Neutrophil (primary cell): Measurements from ENCODE around the gene UFD1.

Experiments used
- H3K27ac ChIP-seq: fragments of 200-600 bp; sonication (generic); 2 replicates; pipeline ENCODE4 v1.5.1; 2016; ENCODE audit warnings: mild to moderate bottlenecking, moderate library complexity
- H3K27me3 ChIP-seq: fragments of 200-600 bp; sonication (generic); 2 replicates; pipeline ENCODE4 v1.6.0; 2016; ENCODE audit warnings: mild to moderate bottlenecking
- H3K36me3 ChIP-seq: fragments of 200-600 bp; sonication (generic); 2 replicates; pipeline ENCODE4 v1.5.1; 2017
- H3K4me1 ChIP-seq, 2 experiments: fragments of 200-600 bp in 1 of 2; sonication (generic) in 1 of 2; 1 replicate in 1 of 2; 2 replicates in 1 of 2; pipeline versions ENCODE4 v1.5.1 to v1.6.1; 2013 to 2016; ENCODE audit warnings: low read depth in 1 of 2, low read length in 1 of 2, mild to moderate bottlenecking in 1 of 2, moderate library complexity in 1 of 2; ENCODE audit not compliant: control insufficient read depth in 1 of 2, insufficient read depth in 1 of 2
- H3K4me3 ChIP-seq, 2 experiments: fragments of 200-600 bp in 1 of 2; sonication (generic) in 1 of 2; 1 replicate in 1 of 2; 2 replicates in 1 of 2; pipeline ENCODE4 v1.5.1; 2013 to 2016; ENCODE audit warnings: low read depth in 1 of 2, low read length in 1 of 2, mild to moderate bottlenecking in 1 of 2, moderate library complexity in 1 of 2
- H3K9me3 ChIP-seq: fragments of 200-600 bp; sonication (generic); 2 replicates; pipeline ENCODE4 v1.5.1; 2016
- TF ChIP-seq, protein P1 (sequence below): fragments of 200-600 bp; sonication (generic); IDR thresholded peaks from 2 replicates; pipeline ENCODE4 v1.5.1; 2016; ENCODE audit warnings: antibody characterized with exemption

Gene UFD1

DNA sequence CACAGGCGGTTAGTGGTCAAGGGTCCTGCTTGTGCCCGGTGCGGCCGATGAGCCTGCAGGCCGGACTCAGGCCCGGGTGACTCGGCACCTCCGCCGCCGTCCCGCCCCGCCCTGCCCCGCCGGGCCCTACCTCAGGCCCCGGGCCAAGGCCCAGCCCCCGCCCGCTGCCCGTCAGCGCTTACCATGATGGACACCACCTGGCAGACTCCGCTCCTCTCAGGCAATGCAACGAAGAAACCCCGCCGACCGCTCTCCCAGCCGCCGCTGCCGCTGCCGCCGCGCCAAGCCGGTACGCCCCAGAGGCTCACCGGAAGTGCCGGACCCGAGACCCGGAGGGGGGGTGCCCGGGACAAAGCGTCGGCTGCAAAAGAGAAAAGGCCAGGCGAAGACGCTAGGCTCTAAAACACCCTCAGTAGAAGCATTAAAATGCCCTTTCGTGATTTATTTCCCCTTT is at the start of gene UFD1:
UFD1 (minus strand) TSS at position 293 of the 454 bp plus-strand sequence; CDS start at position 185, 108 bp downstream.
- TF ChIP-seq, protein P1, sequence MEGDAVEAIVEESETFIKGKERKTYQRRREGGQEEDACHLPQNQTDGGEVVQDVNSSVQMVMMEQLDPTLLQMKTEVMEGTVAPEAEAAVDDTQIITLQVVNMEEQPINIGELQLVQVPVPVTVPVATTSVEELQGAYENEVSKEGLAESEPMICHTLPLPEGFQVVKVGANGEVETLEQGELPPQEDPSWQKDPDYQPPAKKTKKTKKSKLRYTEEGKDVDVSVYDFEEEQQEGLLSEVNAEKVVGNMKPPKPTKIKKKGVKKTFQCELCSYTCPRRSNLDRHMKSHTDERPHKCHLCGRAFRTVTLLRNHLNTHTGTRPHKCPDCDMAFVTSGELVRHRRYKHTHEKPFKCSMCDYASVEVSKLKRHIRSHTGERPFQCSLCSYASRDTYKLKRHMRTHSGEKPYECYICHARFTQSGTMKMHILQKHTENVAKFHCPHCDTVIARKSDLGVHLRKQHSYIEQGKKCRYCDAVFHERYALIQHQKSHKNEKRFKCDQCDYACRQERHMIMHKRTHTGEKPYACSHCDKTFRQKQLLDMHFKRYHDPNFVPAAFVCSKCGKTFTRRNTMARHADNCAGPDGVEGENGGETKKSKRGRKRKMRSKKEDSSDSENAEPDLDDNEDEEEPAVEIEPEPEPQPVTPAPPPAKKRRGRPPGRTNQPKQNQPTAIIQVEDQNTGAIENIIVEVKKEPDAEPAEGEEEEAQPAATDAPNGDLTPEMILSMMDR, result no peak
- H3K27ac ChIP-seq, result peak within 1 kb of the TSS; percentile 99
- peak within 1 kb of the TSS; percentile 76 to 85 for H3K4me3 ChIP-seq
- no peaks in the 10 kb centered on the region for H3K9me3 ChIP-seq
- peaks cover 27% of the 10 kb centered on the region for H3K36me3 ChIP-seq
- H3K4me1 ChIP-seq, result peaks cover 25 to 27% of the 10 kb centered on the region in 2 experiments
- H3K27me3 ChIP-seq, result no peaks in the 10 kb centered on the region

DNA sequence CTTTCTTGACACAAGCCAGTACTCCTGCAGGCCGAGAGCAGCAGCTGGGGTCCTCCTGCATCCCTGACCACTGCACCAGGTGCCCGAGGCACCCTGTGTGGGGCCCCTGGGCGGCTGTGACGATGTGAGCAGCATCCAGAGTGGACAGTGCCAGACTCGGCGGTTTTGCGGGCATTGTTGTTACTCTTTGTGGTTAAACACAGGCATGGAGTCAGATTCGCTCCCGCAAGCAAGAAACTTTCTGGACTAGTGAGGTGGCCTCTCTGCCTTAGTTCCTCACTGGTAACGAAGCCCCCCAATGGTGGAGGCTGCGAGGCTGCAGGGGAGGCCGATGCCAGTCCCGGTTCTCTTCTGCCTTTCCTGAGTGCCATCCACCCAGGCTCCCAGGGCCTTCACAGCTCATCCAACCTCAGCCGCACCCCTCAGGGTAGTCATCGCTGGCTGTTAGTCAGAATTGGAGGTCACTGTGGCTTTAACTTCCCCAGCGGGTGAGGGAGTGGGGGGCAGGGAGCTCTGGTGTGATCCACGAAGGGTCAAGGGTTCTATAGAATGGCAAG is 48.9 kb upstream of the UFD1 start:
- H3K9me3 ChIP-seq, result no peaks in the 10 kb centered on the region
- H3K4me1 ChIP-seq, result peaks cover 4 to 13% of the 10 kb centered on the region in 2 experiments
- H3K4me3 ChIP-seq, result no peak overlapping the region
- H3K27me3 ChIP-seq, result peaks cover 65% of the 10 kb centered on the region
- TF ChIP-seq, protein P1, result no peak
- H3K36me3 ChIP-seq, result no peaks in the 10 kb centered on the region
- H3K27ac ChIP-seq, result no peak overlapping the region

DNA sequence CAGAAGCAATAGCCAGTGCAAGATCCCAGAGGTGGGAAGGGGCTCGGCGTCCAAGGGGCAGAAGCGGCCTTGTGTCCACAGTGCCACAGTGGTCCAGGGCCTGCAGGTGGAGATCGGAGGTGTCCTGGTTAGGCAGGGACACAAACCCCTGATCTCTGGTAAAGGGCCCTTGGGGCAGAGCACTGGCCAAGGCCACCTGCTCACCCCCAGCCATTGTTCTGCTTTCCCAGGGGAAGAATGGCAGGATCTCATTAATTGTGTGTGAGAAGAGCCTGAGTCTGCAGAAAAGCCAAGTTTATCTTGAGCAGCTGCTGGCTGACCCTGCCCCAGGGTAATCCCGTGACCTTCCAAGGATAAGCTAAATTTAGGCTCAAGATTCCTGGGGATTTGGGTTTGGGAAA is 48.3 kb upstream of the UFD1 start:
- Histone ChIP-seq H3K4me1 (peaks cover 4 to 13% of the 10 kb centered on the region in 2 experiments), H3K9me3 (no peaks in the 10 kb centered on the region), H3K4me3 (no peak overlapping the region), H3K36me3 (no peaks in the 10 kb centered on the region), H3K27ac (no peak overlapping the region), H3K27me3 (peaks cover 71% of the 10 kb centered on the region)
- TF ChIP-seq, protein P1, result no peak

GRCh38 chr22:19526702-19527111 is 47.7 kb upstream of the UFD1 start:
- H3K36me3 ChIP-seq, result peaks cover under 1% of the 10 kb centered on the region
- H3K4me1 ChIP-seq, result peaks cover 4 to 13% of the 10 kb centered on the region in 2 experiments
- TF ChIP-seq, protein P1, result no peak
- H3K9me3 ChIP-seq, result no peaks in the 10 kb centered on the region
- H3K27ac ChIP-seq, result no peak overlapping the region
- H3K4me3 ChIP-seq, result no peak overlapping the region
- H3K27me3 ChIP-seq, result peaks cover 77% of the 10 kb centered on the region

- H3K4me3 ChIP-seq, result no peak overlapping the region
- peaks cover 4 to 13% of the 10 kb centered on the region in 2 experiments for H3K4me1 ChIP-seq
- H3K27ac ChIP-seq, result no peak overlapping the region
- peaks cover 78% of the 10 kb centered on the region for H3K27me3 ChIP-seq
- peaks cover 6% of the 10 kb centered on the region for H3K36me3 ChIP-seq
- no peaks in the 10 kb centered on the region for H3K9me3 ChIP-seq
- TF ChIP-seq, protein P1, result no peak
Measured at GRCh38 chr22:19526076-19526701, 47.2 kb upstream of the UFD1 start.
